ENCODE results near the gene POP7.

POP7 gene

DNA sequence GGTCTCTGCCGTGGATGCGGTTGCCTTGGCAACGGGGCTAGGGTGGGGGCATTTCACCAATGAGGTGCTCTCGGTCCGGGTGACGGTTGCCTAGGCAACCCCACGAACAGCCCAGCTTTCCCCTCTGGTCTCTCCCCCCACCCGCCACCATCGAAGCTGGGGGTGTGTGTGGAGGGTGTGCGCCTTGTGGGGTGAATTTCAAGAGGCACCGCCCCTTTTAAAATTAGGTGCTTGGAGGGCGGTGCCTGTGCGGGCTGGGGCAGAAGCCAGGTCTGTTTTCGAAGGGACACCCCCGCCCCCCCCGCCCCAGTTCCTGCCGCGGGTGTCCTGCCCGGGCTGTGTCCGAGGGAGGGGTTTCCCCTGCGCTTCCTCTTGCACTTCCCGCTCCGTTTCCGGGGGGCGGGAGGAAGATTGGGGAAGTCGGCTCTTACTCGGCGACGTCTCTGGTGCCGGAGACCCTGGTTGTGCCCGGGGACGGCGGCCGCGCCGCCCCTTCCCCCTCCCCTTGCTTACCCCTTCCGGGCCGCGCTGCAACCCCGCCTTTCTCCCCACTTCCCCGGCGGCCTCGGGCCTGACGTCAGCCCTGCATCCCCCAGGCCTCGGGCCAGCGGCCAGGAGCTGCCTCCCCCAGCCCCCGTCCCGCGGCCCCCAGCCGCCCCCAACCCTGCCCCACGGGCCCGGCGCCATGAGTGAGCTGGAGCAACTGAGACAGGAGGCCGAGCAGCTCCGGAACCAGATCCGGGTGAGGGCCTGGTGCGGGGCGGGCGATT lies 30.2 kb upstream of the POP7 start:
- DNase-seq (ENCODE audit: low spot score), result peak; percentile 85
- no peak for TF ChIP-seq CTCF (IDR thresholded peaks at IDR 0.05; ENCODE audit: borderline replicate concordance, control extremely low read depth, extremely low read depth, insufficient read depth, missing control alignments)
- in situ Hi-C loops (cut with MboI; ENCODE audit: low sequenced_read_pairs, unreplicated experiment), result no loop called here

- no peak for DNase-seq (ENCODE audit: low spot score)
- no peak for TF ChIP-seq CTCF (IDR thresholded peaks at IDR 0.05; ENCODE audit: borderline replicate concordance, control extremely low read depth, extremely low read depth, insufficient read depth, missing control alignments)
- in situ Hi-C loops (cut with MboI; ENCODE audit: low sequenced_read_pairs, unreplicated experiment), result no loop called here
Observed at GRCh38 chr7:100676501-100677306, 29.2 kb upstream of the POP7 start.

DNA sequence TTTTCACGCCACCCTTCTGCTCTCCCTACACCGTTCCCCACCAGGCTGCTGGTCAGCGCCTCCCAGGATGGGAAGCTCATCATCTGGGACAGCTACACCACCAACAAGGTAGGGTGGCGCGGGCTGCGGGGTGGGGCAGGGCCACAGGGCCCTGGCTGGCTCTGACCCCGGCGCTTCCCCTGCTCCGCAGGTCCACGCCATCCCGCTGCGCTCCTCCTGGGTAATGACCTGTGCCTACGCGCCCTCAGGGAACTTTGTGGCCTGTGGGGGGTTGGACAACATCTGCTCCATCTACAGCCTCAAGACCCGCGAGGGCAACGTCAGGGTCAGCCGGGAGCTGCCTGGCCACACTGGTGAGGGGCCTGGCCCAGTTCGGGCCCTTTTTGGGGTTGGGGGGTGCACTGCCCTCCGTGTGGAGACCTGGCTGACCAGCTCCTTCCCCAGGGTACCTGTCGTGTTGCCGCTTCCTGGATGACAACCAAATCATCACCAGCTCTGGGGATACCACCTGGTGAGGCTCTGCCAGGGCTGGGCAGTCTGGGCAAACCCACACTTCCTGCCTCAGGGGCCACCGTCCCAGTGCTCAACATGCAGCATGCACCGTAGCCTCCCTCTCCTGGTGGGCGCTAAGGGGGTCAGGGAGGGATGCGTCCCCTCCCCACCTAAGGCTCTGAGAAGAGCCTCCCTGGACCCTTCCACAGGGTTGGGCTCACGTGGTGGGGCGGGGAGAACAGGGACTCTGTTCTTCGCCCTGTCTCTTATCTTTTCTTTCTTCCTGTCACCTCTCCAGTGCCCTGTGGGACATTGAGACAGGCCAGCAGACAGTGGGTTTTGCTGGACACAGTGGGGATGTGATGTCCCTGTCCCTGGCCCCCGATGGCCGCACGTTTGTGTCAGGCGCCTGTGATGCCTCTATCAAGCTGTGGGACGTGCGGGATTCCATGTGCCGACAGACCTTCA lies 28.3 kb upstream of the POP7 start:
- in situ Hi-C loops (cut with MboI; ENCODE audit: low sequenced_read_pairs, unreplicated experiment), result no loop called here
- DNase-seq (ENCODE audit: low spot score), result no peak
- no peak for TF ChIP-seq CTCF (IDR thresholded peaks at IDR 0.05; ENCODE audit: borderline replicate concordance, control extremely low read depth, extremely low read depth, insufficient read depth, missing control alignments)

GRCh38 chr7:100678291-100678984 lies 27.5 kb upstream of the POP7 start:
- DNase-seq (ENCODE audit: low spot score), result no peak
- in situ Hi-C loops (cut with MboI; ENCODE audit: low sequenced_read_pairs, unreplicated experiment), result no loop called here
- TF ChIP-seq CTCF (IDR thresholded peaks at IDR 0.05; ENCODE audit: borderline replicate concordance, control extremely low read depth, extremely low read depth, insufficient read depth, missing control alignments), result no peak

DNA sequence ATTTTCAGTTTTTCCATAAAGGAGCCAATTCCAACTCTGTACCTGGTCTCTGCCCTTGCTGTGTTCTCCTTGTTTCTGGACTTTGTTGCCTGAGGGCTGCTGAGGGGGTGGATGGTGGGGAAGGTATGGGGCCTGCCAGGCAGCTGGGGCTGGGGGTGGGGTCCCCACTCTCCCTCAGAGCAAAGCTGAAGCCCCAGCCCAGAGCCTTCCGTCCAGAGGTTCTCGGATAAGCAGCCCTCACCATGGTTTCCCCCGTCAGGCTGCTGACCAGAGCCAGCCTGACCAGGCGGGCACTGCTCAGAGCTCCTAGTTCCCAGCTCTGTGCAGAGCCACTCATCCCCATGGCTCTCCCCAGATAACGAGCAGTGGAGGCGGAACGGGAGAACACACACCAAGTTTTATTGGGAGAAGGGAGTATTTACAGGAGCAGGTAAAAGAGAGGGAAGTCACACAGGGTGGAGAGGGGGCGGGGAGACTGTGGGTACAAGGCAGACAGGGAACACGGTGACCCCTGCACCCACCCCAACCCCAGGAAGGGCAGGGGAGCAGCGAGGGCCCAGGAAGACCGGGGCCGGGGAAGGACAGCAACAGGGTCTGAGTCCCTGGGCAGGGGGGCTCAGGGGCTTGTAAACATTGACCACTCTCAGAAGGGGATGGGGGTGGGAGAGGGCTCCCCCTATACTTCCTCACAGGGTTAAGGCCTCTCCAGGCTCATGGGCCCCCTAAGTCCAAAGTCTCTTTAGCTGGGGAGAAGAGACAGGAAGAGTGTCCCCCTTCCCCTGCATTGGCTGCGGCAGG lies 26.6 kb upstream of the POP7 start:
- no peak for TF ChIP-seq CTCF (IDR thresholded peaks at IDR 0.05; ENCODE audit: borderline replicate concordance, control extremely low read depth, extremely low read depth, insufficient read depth, missing control alignments)
- in situ Hi-C loops (cut with MboI; ENCODE audit: low sequenced_read_pairs, unreplicated experiment), result no loop called here
- DNase-seq (ENCODE audit: low spot score), result no peak
